Measurements from ENCODE around the gene MAP3K20.

The MAP3K20 gene

GRCh38 chr2:173264603-173265366 is 189.1 kb downstream of the MAP3K20 start:
- TF ChIP-seq FOXP2 (optimal IDR thresholded peaks at IDR 0.05; ENCODE audit: borderline replicate concordance, extremely low read depth, extremely low read length, insufficient read depth) (no peak), POLR2AphosphoS5 (IDR thresholded peaks at IDR 0.05; ENCODE audit: low read depth, low read length) (no peak), TAF1 (IDR thresholded peaks at IDR 0.05; ENCODE audit: borderline replicate concordance, insufficient read depth, low read length) (no peak), SIN3A (IDR thresholded peaks at IDR 0.05; ENCODE audit: borderline replicate concordance, insufficient read depth, low read length) (no peak), REST (IDR thresholded peaks at IDR 0.05; ENCODE audit: insufficient read depth in 1 of 2, low read depth in 2 of 2, low read length in 2 of 2) (no peak)

DNA sequence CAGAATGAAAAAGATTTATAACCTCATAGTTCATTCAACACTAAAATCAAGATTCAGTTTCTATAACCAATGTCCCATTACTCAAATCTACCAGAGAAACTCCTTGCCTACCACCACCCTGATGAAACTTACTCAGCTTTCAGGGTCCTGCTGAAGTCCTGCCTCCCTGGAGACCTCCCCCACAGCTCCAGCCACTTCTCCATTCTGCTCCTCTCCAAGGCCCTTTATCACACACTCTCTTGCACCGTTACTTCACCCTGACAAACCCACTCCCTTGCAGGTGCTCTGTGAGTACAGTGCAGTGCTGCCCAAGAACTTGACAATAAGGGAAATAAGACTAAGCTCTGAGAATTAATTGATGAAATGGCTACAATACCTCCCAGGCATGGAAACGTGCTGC is 195.5 kb downstream of the MAP3K20 start:
- TF ChIP-seq SIN3A (IDR thresholded peaks at IDR 0.05; ENCODE audit: borderline replicate concordance, insufficient read depth, low read length) = no peak
- TF ChIP-seq REST (IDR thresholded peaks at IDR 0.05; ENCODE audit: insufficient read depth in 1 of 2, low read depth in 2 of 2, low read length in 2 of 2) = no peak
- TF ChIP-seq TAF1 (IDR thresholded peaks at IDR 0.05; ENCODE audit: borderline replicate concordance, insufficient read depth, low read length) = no peak
- no peak for TF ChIP-seq POLR2AphosphoS5 (IDR thresholded peaks at IDR 0.05; ENCODE audit: low read depth, low read length)
- no peak for TF ChIP-seq FOXP2 (optimal IDR thresholded peaks at IDR 0.05; ENCODE audit: borderline replicate concordance, extremely low read depth, extremely low read length, insufficient read depth)

DNA sequence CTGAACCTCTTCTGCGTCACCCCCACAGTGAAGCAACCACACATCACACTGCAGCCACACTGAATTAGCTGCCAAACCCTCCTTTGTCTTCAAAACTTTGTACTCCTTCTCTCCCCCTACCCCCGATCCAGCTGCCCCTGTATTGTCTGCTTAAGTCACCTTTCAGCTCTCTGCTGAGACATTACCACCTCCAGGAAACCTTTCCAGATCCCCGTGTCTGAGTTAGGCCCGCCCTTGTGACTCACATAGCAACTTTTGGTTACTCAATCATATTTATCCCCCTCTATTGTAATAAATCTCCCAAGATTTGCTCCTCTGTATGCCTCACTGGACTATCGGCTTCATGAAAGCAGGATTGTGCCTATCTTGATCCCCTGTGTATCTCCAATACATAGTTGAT is 196.2 kb downstream of the MAP3K20 start:
- TF ChIP-seq SIN3A (IDR thresholded peaks at IDR 0.05; ENCODE audit: borderline replicate concordance, insufficient read depth, low read length) (no peak), FOXP2 (optimal IDR thresholded peaks at IDR 0.05; ENCODE audit: borderline replicate concordance, extremely low read depth, extremely low read length, insufficient read depth) (no peak), TAF1 (IDR thresholded peaks at IDR 0.05; ENCODE audit: borderline replicate concordance, insufficient read depth, low read length) (no peak), REST (IDR thresholded peaks at IDR 0.05; ENCODE audit: insufficient read depth in 1 of 2, low read depth in 2 of 2, low read length in 2 of 2) (no peak), POLR2AphosphoS5 (IDR thresholded peaks at IDR 0.05; ENCODE audit: low read depth, low read length) (no peak)

DNA sequence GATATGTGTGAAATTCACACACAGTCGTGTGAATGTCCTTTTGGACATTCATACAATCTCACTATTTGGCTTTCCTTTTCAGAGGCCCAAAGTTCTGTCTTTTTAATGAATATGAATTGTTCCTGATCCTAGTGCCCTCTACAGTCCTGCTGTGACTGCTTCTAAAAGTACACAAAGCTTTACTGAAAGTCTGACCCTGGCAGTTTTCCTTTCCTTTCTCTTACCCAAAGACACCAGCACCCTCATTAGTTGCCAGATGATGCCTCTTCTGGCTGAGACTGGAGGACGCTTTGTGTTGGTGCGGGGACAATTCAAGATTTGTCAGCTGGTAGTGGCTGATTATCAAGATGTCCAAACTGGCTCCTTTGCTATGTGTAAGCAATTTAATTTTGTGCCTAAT is 197.2 kb downstream of the MAP3K20 start:
- TF ChIP-seq REST (IDR thresholded peaks at IDR 0.05; ENCODE audit: insufficient read depth in 1 of 2, low read depth in 2 of 2, low read length in 2 of 2) (no peak), POLR2AphosphoS5 (IDR thresholded peaks at IDR 0.05; ENCODE audit: low read depth, low read length) (no peak), FOXP2 (optimal IDR thresholded peaks at IDR 0.05; ENCODE audit: borderline replicate concordance, extremely low read depth, extremely low read length, insufficient read depth) (no peak), TAF1 (IDR thresholded peaks at IDR 0.05; ENCODE audit: borderline replicate concordance, insufficient read depth, low read length) (no peak), SIN3A (IDR thresholded peaks at IDR 0.05; ENCODE audit: borderline replicate concordance, insufficient read depth, low read length) (no peak)

Data from PFSK-1 (cell line).